GM21360 (cell line): Measurements from ENCODE around the gene ADH4.
"Not testable (repeated sequence)": the region's sequence is repeated elsewhere in the genome, so short reads cannot be mapped to it uniquely, and the experiment has no call there.

Experiments
- ATAC-seq: cut with Tn5 transposase; IDR thresholded peaks from one replicate; pipeline ENCODE4 v1.9.1; 2021; ENCODE audit warnings: mild to moderate bottlenecking, moderate library complexity; ENCODE audit not compliant: unreplicated experiment

The ADH4 gene

GRCh38 chr4:99135541-99136162, 8.4 kb downstream of the ADH4 start:
- no peak for ATAC-seq

GRCh38 chr4:99134586-99134985, 9.5 kb downstream of the ADH4 start:
- no peak for ATAC-seq

GRCh38 chr4:99131378-99131777, 12.7 kb downstream of the ADH4 start:
- ATAC-seq: no peak

GRCh38 chr4:99126376-99126775, 17.7 kb downstream of the ADH4 start:
- no peak for ATAC-seq

- no peak for ATAC-seq
These were observed 23.1 kb downstream of the ADH4 start for GRCh38 chr4:99121008-99121407.

- no peak for ATAC-seq
These were observed 23.6 kb downstream of the ADH4 start for GRCh38 chr4:99120501-99120900.

GRCh38 chr4:99117876-99118693, 26.0 kb downstream of the ADH4 start:
- ATAC-seq: no peak

- ATAC-seq: not testable (repeated sequence)
These were observed 26.8 kb downstream of the ADH4 start for GRCh38 chr4:99117122-99117841.

GRCh38 chr4:99109286-99109685, 34.8 kb downstream of the ADH4 start:
- not testable (repeated sequence) for ATAC-seq

- no peak for ATAC-seq
These were observed 39.9 kb downstream of the ADH4 start for GRCh38 chr4:99104153-99104552.

- ATAC-seq: no peak
These were observed 40.9 kb downstream of the ADH4 start for GRCh38 chr4:99103166-99103565.

- ATAC-seq: no peak
These were observed 41.5 kb downstream of the ADH4 start for GRCh38 chr4:99102634-99103033.

GRCh38 chr4:99100876-99101275, 43.2 kb downstream of the ADH4 start:
- ATAC-seq: no peak

- not testable (repeated sequence) for ATAC-seq
These were observed 44.3 kb downstream of the ADH4 start for GRCh38 chr4:99099814-99100213.

- no peak for ATAC-seq
These were observed 44.8 kb downstream of the ADH4 start for GRCh38 chr4:99099311-99099710.

- not testable (repeated sequence) for ATAC-seq
These were observed 52.3 kb downstream of the ADH4 start for GRCh38 chr4:99091841-99092240.

- ATAC-seq: no peak
These were observed 52.9 kb downstream of the ADH4 start for GRCh38 chr4:99091216-99091575.

GRCh38 chr4:99090481-99091215, 53.4 kb downstream of the ADH4 start:
- ATAC-seq: no peak

- peak; percentile 89 for ATAC-seq
These were observed 55.4 kb downstream of the ADH4 start, which contains the start of gene ADH5 for GRCh38 chr4:99088481-99089365. TSS of gene ADH5 (minus strand) at chr4:99088788. CDS start at chr4:99088700, 88 bp downstream.

GRCh38 chr4:99088023-99088449, 56.1 kb downstream of the ADH4 start:
- peak; percentile 24 for ATAC-seq
